Measurements from ENCODE around the gene DDX55.
"Not testable (repeated sequence)": the region's sequence is repeated elsewhere in the genome, so short reads cannot be mapped to it uniquely, and the experiment has no call there.

Gene DDX55, protein sequence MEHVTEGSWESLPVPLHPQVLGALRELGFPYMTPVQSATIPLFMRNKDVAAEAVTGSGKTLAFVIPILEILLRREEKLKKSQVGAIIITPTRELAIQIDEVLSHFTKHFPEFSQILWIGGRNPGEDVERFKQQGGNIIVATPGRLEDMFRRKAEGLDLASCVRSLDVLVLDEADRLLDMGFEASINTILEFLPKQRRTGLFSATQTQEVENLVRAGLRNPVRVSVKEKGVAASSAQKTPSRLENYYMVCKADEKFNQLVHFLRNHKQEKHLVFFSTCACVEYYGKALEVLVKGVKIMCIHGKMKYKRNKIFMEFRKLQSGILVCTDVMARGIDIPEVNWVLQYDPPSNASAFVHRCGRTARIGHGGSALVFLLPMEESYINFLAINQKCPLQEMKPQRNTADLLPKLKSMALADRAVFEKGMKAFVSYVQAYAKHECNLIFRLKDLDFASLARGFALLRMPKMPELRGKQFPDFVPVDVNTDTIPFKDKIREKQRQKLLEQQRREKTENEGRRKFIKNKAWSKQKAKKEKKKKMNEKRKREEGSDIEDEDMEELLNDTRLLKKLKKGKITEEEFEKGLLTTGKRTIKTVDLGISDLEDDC

DNA sequence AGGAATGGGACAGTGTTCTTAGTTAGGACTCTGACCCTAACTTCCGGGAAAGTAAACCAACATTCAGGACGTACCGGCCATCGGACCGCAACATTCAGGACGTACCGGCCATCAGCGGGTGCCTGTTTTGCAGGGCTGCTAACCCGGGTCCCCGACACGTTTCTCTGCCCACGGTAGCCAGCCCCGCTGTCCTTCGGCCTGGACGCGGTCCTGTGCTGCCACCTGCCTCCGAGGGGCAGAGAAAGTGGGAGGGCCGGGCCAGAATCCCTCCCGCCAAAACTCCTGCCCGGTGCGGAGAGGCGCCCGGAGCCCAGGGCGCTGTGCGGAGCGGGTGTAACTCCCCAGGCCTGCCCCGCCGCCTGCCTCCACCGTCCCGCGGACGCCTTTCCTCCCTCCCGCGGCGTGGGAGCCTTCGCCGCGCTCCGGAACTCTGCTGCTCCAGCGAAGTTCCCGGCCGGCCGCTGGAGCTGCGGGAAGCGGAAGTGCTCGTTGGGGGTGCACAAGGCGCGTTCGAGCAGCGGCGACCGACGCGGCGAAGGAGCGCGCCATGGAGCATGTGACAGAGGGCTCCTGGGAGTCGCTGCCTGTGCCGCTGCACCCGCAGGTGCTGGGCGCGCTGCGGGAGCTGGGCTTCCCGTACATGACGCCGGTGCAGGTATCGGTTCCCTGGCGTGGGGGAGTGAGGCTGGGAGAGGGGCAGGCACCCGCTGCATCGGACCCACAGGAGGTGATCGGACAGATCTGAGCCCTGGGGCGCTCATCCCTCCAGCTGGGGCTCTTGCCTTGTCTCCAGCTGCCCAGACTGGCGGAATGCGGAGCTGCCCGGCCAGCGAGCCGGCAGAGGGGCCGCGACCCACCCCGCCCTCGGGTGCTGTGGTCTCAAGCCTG is at the start of gene DDX55:
Gene DDX55, plus strand, starts transcription at position 498 of the 888 bp plus-strand sequence. Its CDS starts 50 bp downstream, at position 548.
- peak; percentile 86 for DNase-seq

DNA sequence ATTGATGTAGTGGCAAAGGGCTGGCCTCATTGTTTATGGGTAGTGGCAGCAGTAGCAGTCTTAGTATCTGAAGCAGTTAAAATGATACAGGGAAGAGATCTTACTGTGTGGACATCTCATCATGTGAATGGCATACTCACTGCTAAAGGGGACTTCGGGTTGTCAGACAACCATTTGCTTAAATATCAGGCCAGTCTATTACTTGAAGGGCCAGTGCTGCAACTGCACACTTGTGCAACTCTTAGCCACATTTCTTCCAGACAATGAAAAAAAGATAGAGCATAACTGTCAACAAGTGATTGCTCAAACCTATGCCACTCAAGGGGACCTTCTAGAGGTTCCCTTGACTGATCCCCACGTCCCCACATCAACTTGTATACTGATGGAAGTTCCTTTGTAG is 47.8 kb upstream of the DDX55 start:
- not testable (repeated sequence) for DNase-seq

DNA sequence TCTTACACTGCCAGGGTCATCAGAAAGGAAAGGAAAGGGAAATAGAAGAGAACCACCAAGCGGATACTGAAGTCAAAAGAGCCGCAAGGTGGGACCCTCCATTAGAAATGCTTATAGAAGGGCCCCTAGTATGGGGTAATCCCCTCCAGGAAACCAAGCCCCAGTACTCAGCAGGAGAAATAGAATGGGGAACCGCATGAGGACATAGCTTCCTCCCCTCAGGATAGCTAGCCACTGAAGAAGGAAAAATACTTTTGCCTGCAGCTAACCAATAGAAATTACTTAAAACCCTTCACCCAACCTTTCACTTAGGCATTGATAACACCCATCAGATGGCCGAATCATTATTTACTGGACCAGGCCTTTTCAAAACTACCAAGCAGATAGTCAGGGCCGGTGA is 47.1 kb upstream of the DDX55 start:
- DNase-seq: not testable (repeated sequence)

DNA sequence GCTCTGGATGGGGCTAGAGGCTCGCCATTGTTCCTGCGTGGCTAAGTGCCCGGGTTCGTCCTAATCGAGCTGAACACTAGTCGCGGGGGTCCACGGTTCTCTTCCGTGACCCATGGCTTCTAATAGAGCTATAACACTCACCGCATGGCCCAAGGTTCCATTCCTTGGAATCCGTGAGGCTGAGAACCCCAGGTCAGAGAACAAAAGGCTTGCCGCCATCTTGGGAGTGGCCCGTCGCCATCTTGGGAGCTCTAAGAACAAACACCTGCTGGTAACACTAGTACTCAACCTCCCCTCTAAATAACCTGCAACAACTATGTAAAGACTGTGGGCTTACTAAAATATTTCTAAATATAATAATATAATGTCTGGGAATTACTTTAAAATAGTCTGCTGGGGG is 43.4 kb upstream of the DDX55 start:
- DNase-seq: not testable (repeated sequence)

DNA sequence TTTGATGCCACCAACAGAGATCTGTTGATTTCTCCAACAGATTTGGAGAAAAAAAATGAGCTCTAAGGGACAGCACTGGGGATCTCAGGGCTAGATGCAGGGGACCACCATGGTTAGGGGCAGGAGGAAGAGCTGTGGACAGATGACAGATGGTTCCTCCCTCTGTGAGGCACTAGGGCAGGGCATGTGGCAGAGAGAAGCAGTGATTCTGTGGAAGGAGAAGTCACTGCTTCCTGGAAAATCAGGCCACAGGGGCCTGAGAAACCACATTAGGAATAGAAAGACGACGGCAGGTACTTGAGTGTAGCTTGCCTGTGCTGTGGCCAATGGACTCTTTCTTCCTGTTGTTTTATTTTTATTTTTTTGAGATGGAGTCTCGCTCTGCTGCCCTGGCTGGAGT is 42.4 kb upstream of the DDX55 start:
- no peak for DNase-seq

DNA sequence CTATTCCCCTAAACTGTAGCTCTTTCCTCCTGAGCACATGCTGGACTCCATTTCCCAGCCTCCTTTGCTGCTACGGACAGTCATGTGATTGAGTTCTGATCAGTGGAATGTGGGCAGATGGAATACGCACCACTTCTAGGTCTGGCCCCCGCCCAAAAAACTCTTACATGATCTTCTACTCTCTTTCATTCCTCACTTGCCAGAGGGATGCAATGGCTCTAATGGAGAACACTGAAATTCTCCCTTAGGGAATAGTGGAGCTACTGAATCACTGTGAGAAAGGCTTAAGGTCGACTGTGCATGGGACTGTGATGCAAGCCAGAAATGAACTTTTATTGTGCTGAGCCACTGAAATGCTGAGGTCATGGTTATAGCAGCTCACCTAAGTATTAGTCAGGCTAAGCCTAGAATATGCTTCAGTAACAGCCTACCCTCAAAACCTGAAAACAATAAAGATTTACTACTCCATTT is 30.5 kb upstream of the DDX55 start:
- DNase-seq: no peak

DNA sequence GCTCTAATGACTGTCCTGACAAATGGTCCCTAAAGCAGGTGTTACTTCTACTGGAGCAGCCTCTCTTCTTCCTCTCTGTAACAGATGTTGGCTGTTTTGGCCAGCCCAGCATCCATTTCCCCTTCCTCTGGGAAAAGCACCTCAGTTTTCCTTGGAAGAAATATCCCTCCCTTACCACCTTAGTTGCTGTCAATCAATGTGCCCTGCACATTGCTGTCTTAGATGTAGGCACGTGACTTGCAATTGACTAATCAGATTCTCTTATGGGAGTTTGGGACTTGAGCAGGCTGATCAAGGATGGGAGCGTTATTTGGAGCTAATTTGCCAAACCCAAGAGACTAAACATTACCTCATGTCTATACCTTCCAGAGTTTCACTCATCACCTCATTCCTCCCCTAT is 29.5 kb upstream of the DDX55 start:
- DNase-seq: no peak

DNA sequence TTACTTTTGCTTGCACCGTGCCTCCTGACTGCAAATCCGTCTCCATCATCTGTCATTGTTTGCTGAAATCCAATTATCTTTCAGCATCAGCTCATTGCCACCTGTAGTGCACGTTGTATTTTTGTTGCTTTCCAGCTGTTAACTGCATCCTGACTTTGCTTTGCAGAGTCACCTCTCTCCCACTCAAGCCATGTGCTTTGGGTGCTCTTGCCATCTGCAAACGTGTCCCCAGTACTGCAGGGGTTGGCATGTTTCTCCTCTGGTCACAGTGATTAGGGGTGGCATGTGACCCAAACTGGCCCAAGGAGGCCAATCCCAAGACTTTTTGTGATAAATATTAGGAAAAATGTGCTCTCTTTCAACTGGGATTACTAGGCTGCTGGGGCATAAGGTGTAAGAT is 28.0 kb upstream of the DDX55 start:
- no peak for DNase-seq

DNA sequence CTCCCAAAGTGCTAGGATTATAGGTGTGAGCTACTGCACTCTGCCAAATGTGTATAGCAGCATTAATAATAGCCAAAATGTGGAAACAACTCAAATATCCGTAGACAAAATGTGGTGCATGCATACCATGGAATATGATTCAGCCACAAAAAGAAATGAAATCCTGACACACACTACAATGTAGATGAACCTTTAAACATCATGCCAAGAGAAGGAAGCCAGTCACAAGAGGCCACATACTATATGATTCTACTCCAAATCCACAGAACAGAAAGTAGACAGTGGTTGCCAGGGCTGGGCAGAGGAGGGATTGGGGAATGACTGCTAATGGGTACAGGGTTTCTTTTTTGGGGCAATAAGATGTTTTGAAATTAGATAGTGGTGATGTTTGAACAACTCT is 25.3 kb upstream of the DDX55 start:
- DNase-seq: no peak

DNA sequence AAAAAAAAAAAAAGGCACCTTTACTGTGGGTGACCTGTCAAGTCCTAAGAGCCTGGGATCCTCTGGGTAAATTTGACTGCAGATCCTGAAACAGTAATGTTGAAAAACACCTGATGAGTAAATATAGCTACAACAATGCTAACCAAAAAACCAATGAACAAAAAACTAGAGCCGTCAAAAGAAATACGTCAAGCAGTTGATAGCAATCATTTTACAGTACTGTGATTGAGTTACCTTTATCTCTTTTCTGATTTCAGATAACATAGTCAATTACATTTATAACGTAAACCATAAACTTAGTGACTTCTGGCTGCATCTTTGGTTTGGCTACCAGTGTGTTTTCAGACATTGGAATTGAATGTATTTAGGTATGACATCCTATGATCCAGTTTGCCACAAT is 23.7 kb upstream of the DDX55 start:
- no peak for DNase-seq

DNA sequence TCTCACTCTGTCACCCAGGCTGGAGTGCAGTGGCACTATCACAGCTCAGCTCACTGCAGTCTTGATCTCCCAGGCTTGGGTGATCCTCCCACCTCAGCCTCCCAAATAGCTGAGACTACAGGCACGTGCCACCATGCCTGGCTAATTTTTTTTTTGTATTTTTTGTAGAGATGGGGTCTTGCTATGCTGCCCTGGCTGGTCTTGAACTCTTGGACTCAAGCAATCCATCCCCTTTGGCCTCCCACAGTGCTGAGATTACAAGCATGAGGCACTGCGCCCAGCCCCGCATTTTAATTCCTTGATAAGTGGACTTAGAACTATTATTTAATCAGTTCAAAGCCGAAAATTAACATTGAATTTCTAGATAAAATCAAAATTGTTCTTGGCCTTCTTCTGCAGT is 23.1 kb upstream of the DDX55 start:
- not testable (repeated sequence) for DNase-seq

DNA sequence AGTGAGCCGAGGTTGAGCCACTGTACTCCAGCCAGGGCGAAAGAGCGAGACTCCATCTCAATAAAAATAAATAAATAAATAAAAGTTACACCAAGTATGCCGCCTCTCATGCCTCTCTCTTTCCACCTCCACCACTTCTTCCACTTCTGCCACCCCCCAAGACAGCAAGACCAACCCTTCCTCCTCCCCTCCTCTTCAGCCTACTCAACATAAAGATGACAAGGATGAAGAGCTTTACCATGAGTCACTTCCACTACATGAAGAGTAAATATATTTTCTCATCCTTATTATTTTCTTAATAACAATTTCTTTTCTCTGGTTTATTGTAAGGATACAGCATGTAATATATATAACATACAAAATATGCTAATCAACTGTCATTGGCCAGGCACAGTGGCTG is 21.1 kb upstream of the DDX55 start:
- no peak for DNase-seq

DNA sequence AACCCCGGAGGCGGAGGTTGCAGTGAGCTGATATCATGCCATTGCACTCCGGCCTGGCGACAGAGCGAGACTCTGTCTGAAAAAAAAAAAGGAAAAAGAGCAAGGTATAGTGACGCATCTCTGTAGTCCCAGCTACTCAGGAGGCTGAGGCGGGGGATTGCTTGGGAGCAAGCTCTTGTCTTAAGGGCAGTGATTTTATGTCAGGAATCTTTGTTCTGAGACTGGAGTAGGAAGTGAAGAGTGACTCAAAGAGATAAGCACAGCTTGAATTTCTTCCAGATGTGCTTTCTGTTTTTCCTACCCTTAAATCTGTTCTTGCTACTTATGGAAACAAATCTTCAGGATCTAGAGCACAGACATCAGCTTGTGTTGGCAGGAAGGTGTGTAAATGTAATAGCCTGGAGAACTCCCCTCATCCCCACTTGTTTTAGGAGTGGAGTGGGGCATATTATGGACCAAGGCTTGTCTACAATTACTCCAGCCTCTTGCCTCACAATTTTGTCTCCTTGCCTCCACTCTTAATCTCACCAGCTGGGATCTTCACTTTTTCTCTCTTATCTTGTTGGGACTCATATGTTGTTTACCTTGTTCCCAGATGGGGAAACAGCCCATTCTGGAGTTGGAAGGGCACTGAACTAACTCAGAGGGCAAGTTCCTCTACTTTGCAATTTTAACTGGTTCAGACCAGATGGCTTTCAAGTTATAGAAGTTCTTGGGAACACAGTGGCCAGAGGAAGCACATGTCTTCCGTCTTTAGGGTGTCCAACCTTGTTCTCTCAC is 10.0 kb upstream of the DDX55 start:
- DNase-seq: no peak

DNA sequence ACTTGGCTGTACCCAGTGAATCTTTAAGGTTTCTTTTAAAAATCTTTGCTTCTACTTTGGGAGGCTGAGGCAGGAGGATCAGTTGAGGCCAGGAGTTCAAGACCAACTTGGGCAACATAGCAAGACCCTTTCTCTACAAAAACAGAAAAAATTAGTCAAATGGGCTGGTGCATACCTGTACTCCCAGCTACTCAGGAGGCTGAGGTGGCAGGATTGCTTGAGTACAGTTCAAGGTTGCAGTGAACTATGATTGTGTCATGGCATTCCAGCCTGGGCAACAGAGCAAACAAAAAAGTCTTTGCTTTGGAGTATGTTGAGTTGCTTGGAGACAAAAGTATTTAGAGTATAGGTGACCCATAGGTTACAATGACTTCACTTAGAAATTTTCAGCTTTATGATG is 6.2 kb upstream of the DDX55 start:
- no peak for DNase-seq

DNA sequence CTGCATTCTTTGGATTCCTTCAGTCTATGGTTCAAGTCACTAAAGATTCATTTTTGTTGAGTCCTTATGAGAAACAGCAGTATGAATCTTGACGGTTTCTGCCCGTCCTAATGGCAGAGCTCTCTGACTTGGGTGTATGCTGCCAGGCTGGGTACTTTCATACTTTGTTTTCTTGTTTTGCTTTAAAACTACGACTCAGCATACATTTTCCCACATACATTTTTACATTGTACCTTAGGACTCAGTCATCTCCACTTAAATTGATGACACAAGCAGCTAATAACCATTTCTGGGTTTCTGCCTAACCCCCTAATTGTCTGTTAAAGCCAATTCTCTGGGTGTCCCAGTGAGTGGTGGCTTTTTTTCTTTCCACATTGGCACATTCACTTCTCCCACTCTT is 4.8 kb upstream of the DDX55 start:
- DNase-seq: no peak

DNA sequence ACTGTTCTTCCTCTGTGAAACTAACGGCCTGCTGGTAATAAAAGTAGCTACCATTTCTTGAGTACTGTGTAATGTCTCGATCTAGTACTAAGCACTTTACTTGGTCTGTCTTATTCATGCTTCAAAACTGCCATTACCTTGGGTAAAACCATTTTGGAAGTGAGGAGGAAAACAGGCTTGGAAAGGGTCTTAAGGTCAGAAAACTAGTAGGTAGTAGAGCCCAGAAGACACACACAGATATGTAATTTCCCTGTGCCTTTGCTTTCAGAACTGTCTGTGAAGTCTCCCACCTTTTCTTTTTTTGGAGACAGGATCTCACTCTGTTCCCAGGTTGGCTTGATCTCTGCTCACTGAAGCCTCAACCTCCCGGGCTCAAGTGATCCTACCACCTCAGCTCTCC is 3.4 kb upstream of the DDX55 start:
- no peak for DNase-seq

DNA sequence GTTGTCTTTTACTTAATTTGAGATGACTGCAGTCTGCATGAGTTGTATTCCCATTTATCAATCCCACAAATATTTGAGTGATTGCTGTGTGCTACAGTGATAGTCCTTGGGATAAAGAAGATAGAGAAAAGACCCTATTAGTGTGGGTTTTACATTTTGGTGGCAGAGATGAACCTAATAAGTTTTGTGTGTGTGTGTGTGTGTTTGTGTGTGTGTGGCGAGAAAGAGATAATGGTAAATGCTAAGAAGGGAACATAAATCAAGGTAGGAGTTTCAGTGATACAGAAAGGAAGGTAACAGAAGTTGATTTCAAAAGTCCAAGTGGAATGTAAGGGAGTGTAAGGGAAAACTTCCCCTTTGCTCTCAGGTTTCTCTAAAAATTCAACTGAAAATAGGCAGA is 2.6 kb upstream of the DDX55 start:
- no peak for DNase-seq

DNA sequence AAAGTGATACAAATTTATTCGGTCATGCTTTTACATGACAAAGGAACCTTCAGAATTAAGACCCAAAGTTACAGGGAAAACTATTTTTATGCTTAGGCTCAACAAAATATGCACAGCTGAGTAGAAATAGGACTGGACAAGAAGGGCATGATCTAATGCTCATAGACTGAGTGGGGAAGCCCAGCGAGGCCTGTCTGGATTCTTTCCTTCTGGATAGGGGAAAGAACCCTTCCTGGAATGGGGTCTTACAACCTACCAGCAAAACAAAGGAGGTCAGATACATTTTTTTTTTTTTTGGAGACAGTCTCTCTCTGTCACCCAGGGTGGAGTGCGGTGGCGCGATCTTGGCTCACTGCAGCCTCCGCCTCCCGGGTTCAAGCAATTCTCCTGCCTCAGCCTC is 2.2 kb upstream of the DDX55 start:
- no peak for DNase-seq

DNA sequence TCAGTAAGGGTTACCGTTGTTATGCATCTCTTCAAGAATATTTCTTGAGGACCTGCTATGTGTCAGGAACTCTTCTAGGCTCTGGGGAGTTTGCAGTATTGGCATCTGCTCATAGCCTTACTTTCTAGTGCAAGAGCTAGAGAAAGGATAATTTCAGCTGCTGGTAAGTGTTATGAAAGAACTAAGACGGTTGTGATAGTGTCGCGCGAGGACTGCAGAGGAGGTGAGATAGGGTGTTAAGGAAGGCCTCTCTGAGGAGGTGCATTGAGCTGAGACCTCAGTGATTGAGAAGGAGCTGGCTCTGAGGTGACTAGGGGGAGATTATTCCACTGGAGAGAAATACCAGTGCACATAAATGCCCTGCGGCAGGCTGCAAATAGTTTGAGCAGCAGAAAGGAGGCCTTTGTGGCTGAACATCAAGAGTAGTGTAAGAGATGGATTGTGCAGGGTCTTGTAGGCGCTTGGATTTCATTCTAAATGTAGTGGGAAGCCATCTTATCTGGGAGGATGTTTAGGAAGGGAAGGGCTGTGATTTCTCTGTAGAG is 824 bp downstream of the DDX55 start:
- DNase-seq: no peak

DNA sequence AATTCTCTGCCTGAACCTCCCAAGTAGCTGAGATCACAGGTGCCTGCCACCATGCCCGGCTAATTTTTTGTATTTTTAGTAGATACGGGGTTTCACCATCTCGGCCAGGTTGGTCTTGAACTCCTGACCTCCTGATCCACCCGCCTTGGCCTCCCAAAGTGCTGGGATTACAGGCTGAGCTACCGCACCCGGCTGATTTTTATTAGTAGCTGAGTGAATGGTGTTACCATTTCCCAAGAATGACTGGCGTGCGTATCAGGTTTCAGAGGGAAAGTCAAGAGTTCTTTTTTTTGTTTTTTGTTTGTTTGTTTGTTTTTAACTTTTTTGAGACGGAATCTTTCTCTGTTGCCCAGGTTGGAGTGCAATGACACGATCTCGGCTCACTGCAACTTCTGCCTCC is 1.6 kb downstream of the DDX55 start:
- DNase-seq: not testable (repeated sequence)

DNA sequence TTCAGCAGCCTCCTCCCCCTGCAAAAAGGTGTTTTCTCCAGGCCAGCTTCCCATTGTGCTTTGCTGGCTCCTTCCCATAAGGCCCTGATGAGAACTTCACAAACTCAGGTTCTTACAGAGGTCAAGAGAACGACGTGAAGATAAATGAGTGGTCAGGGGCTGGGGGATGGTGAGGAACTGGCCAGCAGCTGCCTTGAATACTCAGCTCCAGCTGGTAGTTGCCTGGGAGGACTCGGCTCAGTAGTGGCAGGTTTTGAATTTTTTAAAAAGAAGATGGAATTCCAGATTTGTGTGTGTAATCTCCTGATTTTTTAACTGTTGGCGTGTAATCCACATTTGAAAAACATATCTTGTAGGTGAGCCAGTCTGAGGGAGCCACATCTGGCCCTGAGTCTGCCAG is 5.9 kb downstream of the DDX55 start:
- DNase-seq: no peak

DNA sequence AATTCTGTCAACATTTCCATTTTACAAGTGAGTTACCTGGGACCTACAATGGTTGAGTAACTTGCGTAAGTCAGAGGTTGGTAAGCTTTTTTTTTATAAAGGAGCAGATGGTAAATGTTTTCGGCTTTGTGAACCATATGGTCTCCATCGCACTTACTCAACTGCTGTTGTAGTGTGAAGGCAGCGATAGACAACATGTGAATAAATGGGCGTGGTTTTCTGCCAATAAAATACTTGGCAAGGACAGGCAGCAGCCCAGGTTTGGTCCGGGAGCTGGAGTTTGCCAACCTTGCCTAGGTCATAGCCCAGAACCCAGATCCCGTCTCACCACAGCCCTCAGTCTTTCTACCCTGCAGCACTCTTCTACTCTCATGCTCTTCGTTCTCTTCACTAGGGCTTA is 6.3 kb downstream of the DDX55 start:
- DNase-seq: no peak

DNA sequence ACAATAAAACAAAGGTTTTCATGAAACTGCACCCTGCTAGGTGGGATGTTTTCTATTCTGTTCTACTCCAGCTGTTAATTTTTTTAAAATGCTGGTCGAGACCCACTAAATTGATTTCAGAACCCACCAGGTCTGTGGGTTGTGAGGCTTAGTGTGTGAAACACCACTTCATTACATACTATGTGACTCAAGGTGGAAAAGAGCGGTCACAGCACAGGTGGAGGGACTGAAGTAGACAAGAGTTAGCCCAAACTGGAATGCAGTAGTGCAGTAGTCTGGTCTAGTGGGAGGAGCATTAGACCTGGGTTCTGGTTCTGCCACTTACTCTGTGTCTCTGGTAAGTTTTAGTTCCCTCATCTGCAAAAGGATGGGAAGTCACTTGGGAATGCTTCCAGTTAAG is 12.2 kb downstream of the DDX55 start:
- DNase-seq: no peak
